Measurements from ENCODE around the gene CTSC.

GRCh38 chr11:88317536-88317935 is 20.0 kb downstream of the CTSC start:
- TF ChIP-seq ATF2 (CRISPR knock-in tag; IDR thresholded peaks at IDR 0.05): no peak
- TF ChIP-seq TAF1 (IDR thresholded peaks at IDR 0.05; ENCODE audit: control insufficient read depth, extremely low read depth, insufficient read depth, low read length, severe bottlenecking): no peak
- TF ChIP-seq TAF9B (IDR thresholded peaks at IDR 0.05; ENCODE audit: partially characterized antibody): no peak
- TF ChIP-seq, protein P1, sequence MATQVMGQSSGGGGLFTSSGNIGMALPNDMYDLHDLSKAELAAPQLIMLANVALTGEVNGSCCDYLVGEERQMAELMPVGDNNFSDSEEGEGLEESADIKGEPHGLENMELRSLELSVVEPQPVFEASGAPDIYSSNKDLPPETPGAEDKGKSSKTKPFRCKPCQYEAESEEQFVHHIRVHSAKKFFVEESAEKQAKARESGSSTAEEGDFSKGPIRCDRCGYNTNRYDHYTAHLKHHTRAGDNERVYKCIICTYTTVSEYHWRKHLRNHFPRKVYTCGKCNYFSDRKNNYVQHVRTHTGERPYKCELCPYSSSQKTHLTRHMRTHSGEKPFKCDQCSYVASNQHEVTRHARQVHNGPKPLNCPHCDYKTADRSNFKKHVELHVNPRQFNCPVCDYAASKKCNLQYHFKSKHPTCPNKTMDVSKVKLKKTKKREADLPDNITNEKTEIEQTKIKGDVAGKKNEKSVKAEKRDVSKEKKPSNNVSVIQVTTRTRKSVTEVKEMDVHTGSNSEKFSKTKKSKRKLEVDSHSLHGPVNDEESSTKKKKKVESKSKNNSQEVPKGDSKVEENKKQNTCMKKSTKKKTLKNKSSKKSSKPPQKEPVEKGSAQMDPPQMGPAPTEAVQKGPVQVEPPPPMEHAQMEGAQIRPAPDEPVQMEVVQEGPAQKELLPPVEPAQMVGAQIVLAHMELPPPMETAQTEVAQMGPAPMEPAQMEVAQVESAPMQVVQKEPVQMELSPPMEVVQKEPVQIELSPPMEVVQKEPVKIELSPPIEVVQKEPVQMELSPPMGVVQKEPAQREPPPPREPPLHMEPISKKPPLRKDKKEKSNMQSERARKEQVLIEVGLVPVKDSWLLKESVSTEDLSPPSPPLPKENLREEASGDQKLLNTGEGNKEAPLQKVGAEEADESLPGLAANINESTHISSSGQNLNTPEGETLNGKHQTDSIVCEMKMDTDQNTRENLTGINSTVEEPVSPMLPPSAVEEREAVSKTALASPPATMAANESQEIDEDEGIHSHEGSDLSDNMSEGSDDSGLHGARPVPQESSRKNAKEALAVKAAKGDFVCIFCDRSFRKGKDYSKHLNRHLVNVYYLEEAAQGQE (IDR thresholded peaks at IDR 0.05; ENCODE audit: borderline replicate concordance): no peak
- TF ChIP-seq, protein P1 (CRISPR knock-in tag; IDR thresholded peaks at IDR 0.05; ENCODE audit: low read depth): no peak
- no peak for TF ChIP-seq DDX20 (tag; IDR thresholded peaks at IDR 0.05; ENCODE audit: low read depth)
- TF ChIP-seq, protein P2, sequence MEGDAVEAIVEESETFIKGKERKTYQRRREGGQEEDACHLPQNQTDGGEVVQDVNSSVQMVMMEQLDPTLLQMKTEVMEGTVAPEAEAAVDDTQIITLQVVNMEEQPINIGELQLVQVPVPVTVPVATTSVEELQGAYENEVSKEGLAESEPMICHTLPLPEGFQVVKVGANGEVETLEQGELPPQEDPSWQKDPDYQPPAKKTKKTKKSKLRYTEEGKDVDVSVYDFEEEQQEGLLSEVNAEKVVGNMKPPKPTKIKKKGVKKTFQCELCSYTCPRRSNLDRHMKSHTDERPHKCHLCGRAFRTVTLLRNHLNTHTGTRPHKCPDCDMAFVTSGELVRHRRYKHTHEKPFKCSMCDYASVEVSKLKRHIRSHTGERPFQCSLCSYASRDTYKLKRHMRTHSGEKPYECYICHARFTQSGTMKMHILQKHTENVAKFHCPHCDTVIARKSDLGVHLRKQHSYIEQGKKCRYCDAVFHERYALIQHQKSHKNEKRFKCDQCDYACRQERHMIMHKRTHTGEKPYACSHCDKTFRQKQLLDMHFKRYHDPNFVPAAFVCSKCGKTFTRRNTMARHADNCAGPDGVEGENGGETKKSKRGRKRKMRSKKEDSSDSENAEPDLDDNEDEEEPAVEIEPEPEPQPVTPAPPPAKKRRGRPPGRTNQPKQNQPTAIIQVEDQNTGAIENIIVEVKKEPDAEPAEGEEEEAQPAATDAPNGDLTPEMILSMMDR (IDR thresholded peaks at IDR 0.05 in 2 of 3, conservative IDR thresholded peaks at IDR 0.05 in 1 of 3; ENCODE audit: insufficient read depth in 2 of 3, low read depth in 1 of 3, low read length in 3 of 3): no peak
- no peak for TF ChIP-seq POLR2A (conservative IDR thresholded peaks at IDR 0.05)
- no peak for TF ChIP-seq TRIM24 (IDR thresholded peaks at IDR 0.05)
- TF ChIP-seq KAT7 (CRISPR knock-in tag; IDR thresholded peaks at IDR 0.05; ENCODE audit: borderline replicate concordance): no peak
- no peak for TF ChIP-seq ZNF77 (CRISPR knock-in tag; IDR thresholded peaks at IDR 0.05)
- no peak for TF ChIP-seq ZNF384 (IDR thresholded peaks at IDR 0.05; ENCODE audit: low read depth, low read length)
- no peak for TF ChIP-seq CREB1 (IDR thresholded peaks at IDR 0.05)
- TF ChIP-seq CREB1 (CRISPR knock-in tag; IDR thresholded peaks at IDR 0.05): no peak
- TF ChIP-seq CEBPB (tag; IDR thresholded peaks at IDR 0.05): no peak
- no peak for TF ChIP-seq NR2F6 (CRISPR knock-in tag; IDR thresholded peaks at IDR 0.05)

Measured in K562 (cell line).